ENCODE measurements around the gene FABP1.

- TF ChIP-seq CTCF (IDR thresholded peaks at IDR 0.05): no peak
- no peak for TF ChIP-seq POLR2A (IDR thresholded peaks at IDR 0.05)
Measured at GRCh38 chr2:88081924-88082608, 45.8 kb downstream of the FABP1 start.
